A549 treated with CORT108297 at 1 μM for 4 hours (cell line): Measurements from ENCODE around the gene ZNF688. TPM values are rescaled to one million over a fixed set of nuclear protein-coding genes. Genes with fewer than 3 reads are reported as not detected.

Source experiments
- total RNA-seq: library from RNA; stranded (reverse); fragments of 200-300 nt; extraction: Qiagen RNA extraction; gene quantifications from 5 replicates; pipeline ENCODE4 v1.2.3, GENCODE V29; 2022

ZNF688 gene
- total RNA-seq = 4.8 to 8.1 TPM (median 7.8 TPM) in 5 replicates

GRCh38 chr16:30571445-30572322, at the start of gene ZNF688:
ZNF688 (minus strand) TSS chr16:30571714; CDS start chr16:30571629, 85 bp downstream.

GRCh38 chr16:30609926-30610839, 38.7 kb upstream of the ZNF688 start, which contains the start of gene ZNF689:
ZNF689 (minus strand) TSS chr16:30610389; CDS start chr16:30610041, 348 bp downstream.

GRCh38 chr16:30585400-30586191, 14.1 kb upstream of the ZNF688 start, which contains the start of gene ZNF785:
ZNF785 (minus strand) TSS chr16:30585697; CDS start chr16:30585611, 86 bp downstream.

GRCh38 chr16:30557957-30558788, 13.3 kb downstream of the ZNF688 start, which contains the start of gene ZNF764:
ZNF764 (minus strand) TSS chr16:30558374; CDS start chr16:30558182, 192 bp downstream.

GRCh38 chr16:30534368-30535105, 37.0 kb downstream of the ZNF688 start, which contains the start of gene ZNF747:
ZNF747 (minus strand) TSS chr16:30534858; CDS start chr16:30534679, 179 bp downstream.

GRCh38 chr16:30526137-30526822, 45.2 kb downstream of the ZNF688 start, which contains the start of gene ZNF768:
ZNF768 (minus strand) TSS chr16:30526566; CDS start chr16:30526413, 153 bp downstream.

Other genes with a start within 250 kb of the ZNF688 start
- gene CD2BP2, start 216.4 kb downstream of the ZNF688 start, total RNA-seq = 61.6 to 68.7 TPM (median 66.4 TPM) in 5 replicates
- 24.8 to 34.5 TPM (median 31.6 TPM) in 5 replicates for gene TBC1D10B, start 201.2 kb downstream of the ZNF688 start, total RNA-seq
- 0.38 to 0.55 TPM (median 0.48 TPM) in 3 of 5 replicates, not detected in the others for gene MYL11, start 196.9 kb downstream of the ZNF688 start, total RNA-seq
- 0.58 to 2.5 TPM (median 2.1 TPM) in 5 replicates for gene SEPTIN1, start 189.2 kb downstream of the ZNF688 start, total RNA-seq
- gene ZNF48, start 176.3 kb downstream of the ZNF688 start, total RNA-seq = 11.7 to 13.0 TPM (median 12.4 TPM) in 5 replicates
- gene ZNF771, start 164.1 kb downstream of the ZNF688 start, total RNA-seq = 3.0 to 6.8 TPM (median 5.5 TPM) in 5 replicates
- gene DCTPP1, start 141.7 kb downstream of the ZNF688 start, total RNA-seq = 103 to 143 TPM (median 138 TPM) in 5 replicates
- 48.6 to 54.5 TPM (median 51.1 TPM) in 5 replicates for gene SEPHS2, start 125.8 kb downstream of the ZNF688 start, total RNA-seq
- gene ITGAL, start 99.0 kb downstream of the ZNF688 start, total RNA-seq = 0.06 to 0.17 TPM (median 0.13 TPM) in 5 replicates
- 37.2 to 50.3 TPM (median 46.5 TPM) in 5 replicates for gene ZNF768, start 45.1 kb downstream of the ZNF688 start, total RNA-seq
- 3.8 to 4.6 TPM (median 4.5 TPM) in 5 replicates for gene ZNF747, start 36.9 kb downstream of the ZNF688 start, total RNA-seq
- gene ZNF764, start 13.3 kb downstream of the ZNF688 start, total RNA-seq = 4.5 to 6.9 TPM (median 6.6 TPM) in 5 replicates
- not detected in 5 replicates for gene ZNF785, start 14.0 kb upstream of the ZNF688 start, total RNA-seq
- 7.6 to 9.2 TPM (median 8.1 TPM) in 5 replicates for gene ZNF689, start 38.7 kb upstream of the ZNF688 start, total RNA-seq
- gene PRR14, start 79.2 kb upstream of the ZNF688 start, total RNA-seq = 20.2 to 28.8 TPM (median 25.3 TPM) in 5 replicates
- 31.5 to 45.5 TPM (median 44.8 TPM) in 5 replicates for gene FBRS, start 86.7 kb upstream of the ZNF688 start, total RNA-seq
- 11.0 to 30.6 TPM (median 25.8 TPM) in 5 replicates for gene SRCAP, start 127.5 kb upstream of the ZNF688 start, total RNA-seq
- 17.9 to 26.3 TPM (median 23.3 TPM) in 5 replicates for gene PHKG2, start 176.7 kb upstream of the ZNF688 start, total RNA-seq
- gene CFAP119, start 190.3 kb upstream of the ZNF688 start, total RNA-seq = 4.4 to 9.9 TPM (median 9.0 TPM) in 5 replicates
- gene RNF40, start 190.6 kb upstream of the ZNF688 start, total RNA-seq = 74.1 to 90.1 TPM (median 87.1 TPM) in 5 replicates
- 15.1 to 17.9 TPM (median 16.2 TPM) in 5 replicates for gene ZNF629, start 215.5 kb upstream of the ZNF688 start, total RNA-seq